Breast epithelium (tissue), 3 donors: ENCODE measurements around the gene PRLR. TPM values are rescaled to one million over a fixed set of nuclear protein-coding genes. Genes with fewer than 3 reads are reported as not detected.

Source experiments
- total RNA-seq, 3 donors: library from RNA; depleted of rRNA; stranded (reverse); fragments of >200 nt; gene quantifications; one replicate each; pipeline ENCODE4 v1.1.0, GENCODE V29; 2016

Gene PRLR
- total RNA-seq, 3 donors from 2014 or later, result 2.6 to 78.0 (median 28.8) TPM

Other genes starting within 250 kb of the PRLR start
- not detected for gene AGXT2, start 182.5 kb downstream of the PRLR start, total RNA-seq